HUES6 (cell line): Measurements from ENCODE around the gene SLC34A2.

ENCODE experiments used
- H3K27ac ChIP-seq: 2 replicates; pipeline ENCODE4 v1.7.0; 2013; ENCODE audit warnings: low read depth, mild to moderate bottlenecking, low read length, inconsistent platforms
- H3K27me3 ChIP-seq: 2 replicates; pipeline ENCODE4 v1.6.1; 2013; ENCODE audit warnings: low read length; ENCODE audit not compliant: control insufficient read depth, insufficient read depth
- H3K36me3 ChIP-seq: 2 replicates; pipeline ENCODE4 v1.6.1; 2013; ENCODE audit warnings: low read length; ENCODE audit not compliant: control insufficient read depth, insufficient read depth
- H3K4me1 ChIP-seq: 2 replicates; pipeline ENCODE4 v1.6.1; 2013; ENCODE audit warnings: low read length; ENCODE audit not compliant: control insufficient read depth, insufficient read depth
- H3K4me3 ChIP-seq: 2 replicates; pipeline ENCODE4 v1.5.1; 2013; ENCODE audit warnings: low read depth, low read length
- H3K9ac ChIP-seq: one replicate; pipeline ENCODE4 v1.6.1; 2013; ENCODE audit warnings: mild to moderate bottlenecking, low read length
- H3K9me3 ChIP-seq: 2 replicates; pipeline ENCODE4 v1.6.1; 2013; ENCODE audit warnings: low read depth, low read length; ENCODE audit not compliant: control insufficient read depth, insufficient read depth

SLC34A2 gene

GRCh38 chr4:25723409-25723808 is 67.8 kb downstream of the SLC34A2 start:
- Histone ChIP-seq H3K9me3 (no peaks in the 10 kb centered on the region), H3K27ac (no peak overlapping the region), H3K9ac (no peak overlapping the region), H3K4me1 (no peaks in the 10 kb centered on the region), H3K27me3 (no peaks in the 10 kb centered on the region), H3K4me3 (no peak overlapping the region), H3K36me3 (no peaks in the 10 kb centered on the region)

GRCh38 chr4:25725870-25726269 is 70.2 kb downstream of the SLC34A2 start:
- Histone ChIP-seq H3K4me3 (no peak overlapping the region), H3K4me1 (no peaks in the 10 kb centered on the region), H3K9ac (no peak overlapping the region), H3K36me3 (no peaks in the 10 kb centered on the region), H3K27me3 (no peaks in the 10 kb centered on the region), H3K9me3 (no peaks in the 10 kb centered on the region), H3K27ac (no peak overlapping the region)

GRCh38 chr4:25727711-25728493 is 72.3 kb downstream of the SLC34A2 start:
- Histone ChIP-seq H3K27ac (no peak overlapping the region), H3K4me3 (no peak overlapping the region), H3K4me1 (no peaks in the 10 kb centered on the region)

More at GRCh38 chr4:25727711-25728493, 72.3 kb downstream of the SLC34A2 start:
- no peak overlapping the region for H3K9ac ChIP-seq
- H3K9me3 ChIP-seq = no peaks in the 10 kb centered on the region
- H3K27me3 ChIP-seq = no peaks in the 10 kb centered on the region
- no peaks in the 10 kb centered on the region for H3K36me3 ChIP-seq
